GM23338 (cell line): ENCODE data around the gene DCLK2.

Experiments
- CREB1 ChIP-seq: fragments of 250-450 bp; sonication (Bioruptor Pico); IDR thresholded peaks from 2 replicates; pipeline ENCODE4 v1.5.0; 2020; ENCODE audit warnings: low read depth, mild to moderate bottlenecking, moderate library complexity
- CTCF ChIP-seq, 2 experiments: fragments of 200-600 bp in 1 of 2; sonication (generic) in 1 of 2; conservative IDR thresholded peaks; 2 replicates each; pipeline versions ENCODE4 v1.5.1 to v1.6.1; 2016 to 2017; ENCODE audit warnings: antibody characterized with exemption in 2 of 2, low read depth in 2 of 2, mild to moderate bottlenecking in 2 of 2, moderate library complexity in 1 of 2
- POLR2AphosphoS5 ChIP-seq: IDR thresholded peaks from 2 replicates; pipeline ENCODE4 v1.6.1; 2016; ENCODE audit warnings: antibody characterized with exemption, low read depth
- REST ChIP-seq: IDR thresholded peaks from one replicate; pipeline ENCODE4 v1.6.1; 2018; ENCODE audit warnings: antibody characterized with exemption; ENCODE audit not compliant: unreplicated experiment

- TF ChIP-seq REST (no peak), CREB1 (CRISPR knock-in tag) (no peak), CTCF (conservative IDR thresholded peaks at IDR 0.05; ENCODE audit: low read depth in 2 of 2) (no peak), POLR2AphosphoS5 (no peak)
Measured at GRCh38 chr4:150136036-150136435, 57.8 kb downstream of the DCLK2 start.
